WERI-Rb-1 (cell line): ENCODE results near the gene OGDH.

ENCODE experiments used
- DNase-seq: peaks from one replicate; pipeline ENCODE4 v3.0.0-alpha.2; 2020
- H3K27ac ChIP-seq: fragments of 250-450 bp; sonication (Bioruptor Pico); 2 replicates; pipeline ENCODE4 v1.5.1; 2020; ENCODE audit warnings: mild to moderate bottlenecking, moderate library complexity
- H3K27me3 ChIP-seq: fragments of 250-450 bp; sonication (Bioruptor Pico); 2 replicates; pipeline ENCODE4 v1.5.1; 2021; ENCODE audit warnings: mild to moderate bottlenecking, low read depth, moderate library complexity; ENCODE audit not compliant: insufficient read depth, severe bottlenecking
- H3K36me3 ChIP-seq: fragments of 250-450 bp; sonication (Bioruptor Pico); 2 replicates; pipeline ENCODE4 v1.5.1; 2020; ENCODE audit warnings: mild to moderate bottlenecking, moderate library complexity
- H3K4me3 ChIP-seq: 2 replicates; pipeline ENCODE4 v1.5.1; 2011; ENCODE audit warnings: low read depth, mild to moderate bottlenecking, control low read depth, low read length
- H3K9me3 ChIP-seq: fragments of 250-450 bp; sonication (Bioruptor Pico); 2 replicates; pipeline ENCODE4 v1.5.1; 2021; ENCODE audit warnings: mild to moderate bottlenecking, moderate library complexity; ENCODE audit not compliant: severe bottlenecking
- CTCF ChIP-seq: IDR thresholded peaks from 2 replicates; pipeline ENCODE4 v1.5.1; 2011; ENCODE audit warnings: low read depth, mild to moderate bottlenecking, control low read depth, inconsistent platforms, low read length

Gene OGDH

GRCh38 chr7:44636926-44637325 lies 30.5 kb downstream of the OGDH start:
- no peaks in the 10 kb centered on the region for H3K36me3 ChIP-seq
- no peak overlapping the region for H3K4me3 ChIP-seq
- no peak overlapping the region for H3K27ac ChIP-seq
- H3K27me3 ChIP-seq = no peaks in the 10 kb centered on the region
- no peak for TF ChIP-seq CTCF
- no peak for DNase-seq
- no peaks in the 10 kb centered on the region for H3K9me3 ChIP-seq

- Histone ChIP-seq H3K27me3 (no peaks in the 10 kb centered on the region), H3K9me3 (no peaks in the 10 kb centered on the region), H3K36me3 (no peaks in the 10 kb centered on the region), H3K4me3 (no peak overlapping the region), H3K27ac (no peak overlapping the region)
- DNase-seq = no peak
- TF ChIP-seq CTCF = no peak
Measured at GRCh38 chr7:44637788-44638594, 31.6 kb downstream of the OGDH start.

- Histone ChIP-seq H3K27me3 (no peaks in the 10 kb centered on the region), H3K36me3 (no peaks in the 10 kb centered on the region), H3K4me3 (no peak overlapping the region), H3K9me3 (no peaks in the 10 kb centered on the region), H3K27ac (peak overlapping the region; percentile 41)
- peak; percentile 30 for DNase-seq
- no peak for TF ChIP-seq CTCF
Measured at GRCh38 chr7:44638611-44639557, 32.5 kb downstream of the OGDH start.

- TF ChIP-seq CTCF = no peak
- Histone ChIP-seq H3K27ac (peak overlapping the region; percentile 41), H3K4me3 (no peak overlapping the region), H3K9me3 (no peaks in the 10 kb centered on the region), H3K27me3 (no peaks in the 10 kb centered on the region), H3K36me3 (no peaks in the 10 kb centered on the region)
- DNase-seq = peak; percentile 35
Measured at GRCh38 chr7:44639671-44640321, 33.4 kb downstream of the OGDH start.

GRCh38 chr7:44643206-44643605 lies 36.8 kb downstream of the OGDH start:
- H3K4me3 ChIP-seq = no peak overlapping the region
- H3K27ac ChIP-seq = no peak overlapping the region
- H3K27me3 ChIP-seq = no peaks in the 10 kb centered on the region
- H3K9me3 ChIP-seq = no peaks in the 10 kb centered on the region
- H3K36me3 ChIP-seq = peaks cover 2% of the 10 kb centered on the region; the same call in 1 of the 2 replicates
- DNase-seq = no peak
- no peak for TF ChIP-seq CTCF
